Measurements from ENCODE around the gene UACA. TPM values are rescaled to one million over a fixed set of nuclear protein-coding genes. Genes with fewer than 3 reads are reported as not detected.

The UACA gene
- total RNA-seq, 2 donors from 2014 or later, result 22.4 to 27.2 TPM

DNA sequence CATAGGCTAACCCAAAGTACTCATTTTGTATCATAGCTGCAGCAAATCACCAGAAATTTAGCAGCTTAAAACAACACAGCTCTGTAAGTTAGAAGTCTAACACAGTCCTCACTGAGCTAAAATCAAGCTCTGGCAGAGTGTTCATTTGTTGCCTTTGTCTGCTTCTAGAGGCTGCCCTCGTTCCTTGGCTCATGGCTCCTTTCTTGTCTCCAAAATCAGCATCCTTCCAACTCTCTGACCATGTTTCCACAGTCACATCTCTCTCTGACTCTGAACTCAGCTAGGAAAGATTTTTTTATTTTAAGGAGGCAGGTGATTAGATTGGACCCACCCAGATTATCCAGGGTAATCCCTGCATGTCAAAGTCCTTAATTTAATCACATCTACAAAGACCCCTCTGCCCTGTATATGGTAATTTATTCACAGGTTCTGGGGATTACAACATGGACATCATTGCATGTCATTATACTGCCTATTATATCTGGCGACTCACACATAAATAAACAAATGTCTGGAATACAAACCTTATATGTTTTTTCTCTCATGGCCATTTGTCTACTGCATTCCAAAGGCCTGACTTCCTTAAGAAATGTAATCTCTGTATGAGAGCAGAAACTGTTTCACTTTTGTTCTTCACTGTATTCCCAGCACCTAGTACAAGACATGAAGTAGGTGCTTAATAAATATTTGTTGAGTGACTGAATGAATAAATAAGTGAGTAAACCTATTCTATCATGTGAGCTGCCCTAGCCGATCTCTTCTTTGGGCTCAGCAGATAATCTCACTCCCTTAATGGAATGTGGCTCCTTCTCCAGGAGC is 15.1 kb upstream of the UACA start:
- Histone ChIP-seq H3K4me3 (no peak overlapping the region), H3K4me1 (no peaks in the 10 kb centered on the region), H3K27ac (no peak overlapping the region), H3K9me3 (no peaks in the 10 kb centered on the region), H3K27me3 (no peaks in the 10 kb centered on the region), H3K36me3 (replicated peaks in 1 of 2; ENCODE audit: insufficient read depth in 1 of 2, low read depth in 2 of 2) (no peaks in the 10 kb centered on the region)
- intact Hi-C loops (cut with DNase I), result no loop called here
- WGBS, 2 donors, result 64 to 69% methylated on average over 3 of the region's 3 CpGs
- ATAC-seq, result no peak
- no peak for DNase-seq
- TF ChIP-seq POLR2A (IDR thresholded peaks at IDR 0.05), result no peak
- TF ChIP-seq, protein P1, sequence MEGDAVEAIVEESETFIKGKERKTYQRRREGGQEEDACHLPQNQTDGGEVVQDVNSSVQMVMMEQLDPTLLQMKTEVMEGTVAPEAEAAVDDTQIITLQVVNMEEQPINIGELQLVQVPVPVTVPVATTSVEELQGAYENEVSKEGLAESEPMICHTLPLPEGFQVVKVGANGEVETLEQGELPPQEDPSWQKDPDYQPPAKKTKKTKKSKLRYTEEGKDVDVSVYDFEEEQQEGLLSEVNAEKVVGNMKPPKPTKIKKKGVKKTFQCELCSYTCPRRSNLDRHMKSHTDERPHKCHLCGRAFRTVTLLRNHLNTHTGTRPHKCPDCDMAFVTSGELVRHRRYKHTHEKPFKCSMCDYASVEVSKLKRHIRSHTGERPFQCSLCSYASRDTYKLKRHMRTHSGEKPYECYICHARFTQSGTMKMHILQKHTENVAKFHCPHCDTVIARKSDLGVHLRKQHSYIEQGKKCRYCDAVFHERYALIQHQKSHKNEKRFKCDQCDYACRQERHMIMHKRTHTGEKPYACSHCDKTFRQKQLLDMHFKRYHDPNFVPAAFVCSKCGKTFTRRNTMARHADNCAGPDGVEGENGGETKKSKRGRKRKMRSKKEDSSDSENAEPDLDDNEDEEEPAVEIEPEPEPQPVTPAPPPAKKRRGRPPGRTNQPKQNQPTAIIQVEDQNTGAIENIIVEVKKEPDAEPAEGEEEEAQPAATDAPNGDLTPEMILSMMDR (IDR thresholded peaks at IDR 0.05), result no peak

DNA sequence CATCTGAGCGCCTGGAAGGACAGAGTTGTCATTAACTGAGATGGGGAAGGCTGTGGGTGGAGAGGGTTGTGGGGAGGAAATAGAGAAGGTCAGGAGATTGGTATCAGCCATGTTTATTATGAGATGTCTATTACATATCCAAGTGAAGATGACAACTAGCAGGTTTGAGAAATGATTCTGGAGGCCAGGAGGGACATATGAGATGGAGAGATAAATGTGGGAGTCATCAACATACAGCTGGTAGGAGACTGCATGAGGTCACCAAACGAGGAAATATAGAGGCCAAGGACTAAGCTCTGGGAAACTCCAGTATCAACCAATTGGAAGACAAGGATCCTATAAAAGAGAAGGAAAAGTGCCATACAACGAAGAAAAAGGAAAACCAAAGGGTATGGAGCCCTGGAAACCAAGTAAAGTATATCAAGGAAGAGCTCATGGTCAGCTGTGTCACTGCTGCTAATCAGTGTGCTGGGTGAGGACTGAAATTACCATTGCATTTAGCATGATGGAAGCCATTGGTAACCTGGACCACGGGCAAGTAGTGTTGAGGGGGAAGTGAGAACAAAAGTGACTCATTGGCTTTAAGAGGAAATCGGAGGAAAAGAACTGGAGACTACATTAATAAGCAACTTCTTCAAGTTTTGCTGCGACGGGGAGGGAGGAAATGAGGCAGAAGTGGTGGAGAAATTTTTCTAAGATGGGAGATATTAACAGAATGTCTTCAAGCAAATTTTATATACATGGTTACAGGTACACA is 14.0 kb upstream of the UACA start:
- TF ChIP-seq POLR2A (IDR thresholded peaks at IDR 0.05), result no peak
- TF ChIP-seq, protein P1 (IDR thresholded peaks at IDR 0.05), result no peak
- WGBS, 2 donors, result 55 to 83% methylated on average over 7 of the region's 7 CpGs
- Histone ChIP-seq H3K4me3 (no peak overlapping the region), H3K27ac (no peak overlapping the region), H3K9me3 (no peaks in the 10 kb centered on the region), H3K36me3 (replicated peaks in 1 of 2; ENCODE audit: insufficient read depth in 1 of 2, low read depth in 2 of 2) (no peaks in the 10 kb centered on the region), H3K27me3 (no peaks in the 10 kb centered on the region), H3K4me1 (no peaks in the 10 kb centered on the region)
- intact Hi-C loops (cut with DNase I), result no loop called here
- no peak for DNase-seq
- ATAC-seq, result no peak

- Histone ChIP-seq H3K4me3 (no peak overlapping the region), H3K27me3 (no peaks in the 10 kb centered on the region), H3K36me3 (replicated peaks in 1 of 2; ENCODE audit: insufficient read depth in 1 of 2, low read depth in 2 of 2) (no peaks in the 10 kb centered on the region), H3K27ac (no peak overlapping the region), H3K9me3 (no peaks in the 10 kb centered on the region), H3K4me1 (no peaks in the 10 kb centered on the region)
- intact Hi-C loops (cut with DNase I), result no loop called here
- WGBS, 2 donors, result 58 to 73% methylated on average over 2 of the region's 2 CpGs
- ATAC-seq (no peak), DNase-seq (no peak)
- TF ChIP-seq, protein P1 (IDR thresholded peaks at IDR 0.05), result no peak
- TF ChIP-seq POLR2A (IDR thresholded peaks at IDR 0.05), result no peak
Measured at GRCh38 chr15:70775160-70775559, 11.8 kb upstream of the UACA start.

DNA sequence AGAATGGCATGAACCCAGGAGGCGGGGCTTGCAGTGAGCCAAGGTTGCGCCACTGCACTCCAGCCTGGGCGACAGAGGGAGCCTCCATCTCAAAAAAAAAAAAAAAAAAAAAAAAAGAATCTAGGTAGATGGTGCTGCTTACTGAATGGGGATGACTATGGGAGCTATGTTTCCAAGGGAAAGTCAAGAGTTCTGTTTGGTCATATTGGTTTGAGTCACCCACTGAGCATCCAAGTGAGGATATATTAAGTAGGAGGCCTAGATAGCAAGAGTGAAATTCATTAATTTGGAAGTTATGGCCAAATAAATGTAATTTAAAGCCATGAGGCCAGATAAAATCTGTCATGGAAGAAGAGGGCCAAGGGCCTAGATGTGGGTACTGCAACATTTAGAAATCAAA is 9.0 kb upstream of the UACA start:
- 94 to 95% methylated on average over 3 of the region's 3 CpGs for WGBS, 2 donors
- Histone ChIP-seq H3K4me1 (no peaks in the 10 kb centered on the region), H3K27ac (no peak overlapping the region), H3K27me3 (no peaks in the 10 kb centered on the region), H3K36me3 (replicated peaks in 1 of 2; ENCODE audit: insufficient read depth in 1 of 2, low read depth in 2 of 2) (no peaks in the 10 kb centered on the region), H3K9me3 (no peaks in the 10 kb centered on the region), H3K4me3 (no peak overlapping the region)
- ATAC-seq, result no peak
- no peak for DNase-seq
- intact Hi-C loops (cut with DNase I), result no loop called here
- no peak for TF ChIP-seq POLR2A (IDR thresholded peaks at IDR 0.05)
- TF ChIP-seq, protein P1 (IDR thresholded peaks at IDR 0.05), result no peak

Data from body of pancreas (tissue), 4 donors.